HG02870 (cell line): ENCODE results near the gene TBX3.
"Not testable (repeated sequence)": the region's sequence is repeated elsewhere in the genome, so short reads cannot be mapped to it uniquely, and the experiment has no call there.

Source experiments
- ATAC-seq: cut with Tn5 transposase; IDR thresholded peaks from one replicate; pipeline ENCODE4 v1.9.1; 2021; ENCODE audit warnings: mild to moderate bottlenecking, moderate library complexity; ENCODE audit not compliant: unreplicated experiment

The TBX3 gene

GRCh38 chr12:114684098-114684869, at the start of gene TBX3:
Gene TBX3, minus strand, starts transcription at chr12:114684175. Its CDS starts 975 bp downstream, at chr12:114683200.
- ATAC-seq, result no peak

- ATAC-seq, result no peak
Measured at GRCh38 chr12:114732426-114733030, 48.6 kb upstream of the TBX3 start.

GRCh38 chr12:114729731-114730130, 45.8 kb upstream of the TBX3 start:
- ATAC-seq, result no peak

- ATAC-seq, result no peak
Measured at GRCh38 chr12:114726092-114726710, 42.2 kb upstream of the TBX3 start.

- not testable (repeated sequence) for ATAC-seq
Measured at GRCh38 chr12:114722176-114722575, 38.2 kb upstream of the TBX3 start.

GRCh38 chr12:114721266-114721665, 37.3 kb upstream of the TBX3 start:
- no peak for ATAC-seq

GRCh38 chr12:114713466-114714215, 29.7 kb upstream of the TBX3 start:
- no peak for ATAC-seq

- ATAC-seq, result no peak
Measured at GRCh38 chr12:114711689-114712152, 27.7 kb upstream of the TBX3 start.

GRCh38 chr12:114710151-114710550, 26.2 kb upstream of the TBX3 start:
- no peak for ATAC-seq

GRCh38 chr12:114709112-114709511, 25.1 kb upstream of the TBX3 start:
- no peak for ATAC-seq

GRCh38 chr12:114708598-114708997, 24.6 kb upstream of the TBX3 start:
- ATAC-seq, result not testable (repeated sequence)

GRCh38 chr12:114704096-114704495, 20.1 kb upstream of the TBX3 start:
- ATAC-seq, result no peak

- no peak for ATAC-seq
Measured at GRCh38 chr12:114703060-114703493, 19.1 kb upstream of the TBX3 start.

- no peak for ATAC-seq
Measured at GRCh38 chr12:114702462-114702861, 18.5 kb upstream of the TBX3 start.

- no peak for ATAC-seq
Measured at GRCh38 chr12:114701553-114701952, 17.6 kb upstream of the TBX3 start.

- ATAC-seq, result no peak
Measured at GRCh38 chr12:114701104-114701414, 17.1 kb upstream of the TBX3 start.

- ATAC-seq, result no peak
Measured at GRCh38 chr12:114700392-114701103, 16.6 kb upstream of the TBX3 start.

GRCh38 chr12:114698566-114699163, 14.7 kb upstream of the TBX3 start:
- no peak for ATAC-seq

- no peak for ATAC-seq
Measured at GRCh38 chr12:114697741-114698565, 14.0 kb upstream of the TBX3 start.
